Embryonic facial prominence (tissue), 1 donor: ENCODE measurements around the gene MX2.
"Not testable (repeated sequence)": the region's sequence is repeated elsewhere in the genome, so short reads cannot be mapped to it uniquely, and the experiment has no call there.

ENCODE experiments used
- DNase-seq: peaks from one replicate; pipeline ENCODE4 v3.0.0-alpha.2; 2016; ENCODE audit errors: extremely low spot score

The MX2 gene

DNA sequence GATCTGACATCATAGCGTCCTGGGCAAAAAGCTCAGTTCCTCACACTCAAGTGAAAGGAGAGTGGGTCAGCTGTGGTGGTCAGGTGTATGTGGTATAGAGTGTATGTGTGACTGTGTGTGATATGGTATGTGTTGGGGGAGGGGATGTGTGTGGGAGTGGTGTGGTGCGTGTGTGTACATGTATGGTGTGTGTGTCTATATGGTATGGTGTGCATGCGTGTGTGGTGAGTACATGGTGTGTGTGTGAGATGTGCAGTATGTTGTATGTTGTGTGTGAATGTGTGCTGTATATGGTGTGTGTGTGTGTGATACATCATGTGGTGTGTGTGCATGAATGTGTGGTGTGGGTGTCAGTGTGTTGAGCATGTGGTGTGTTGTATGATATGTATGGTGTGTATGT, 24.3 kb upstream of the MX2 start:
- no peak for DNase-seq

DNA sequence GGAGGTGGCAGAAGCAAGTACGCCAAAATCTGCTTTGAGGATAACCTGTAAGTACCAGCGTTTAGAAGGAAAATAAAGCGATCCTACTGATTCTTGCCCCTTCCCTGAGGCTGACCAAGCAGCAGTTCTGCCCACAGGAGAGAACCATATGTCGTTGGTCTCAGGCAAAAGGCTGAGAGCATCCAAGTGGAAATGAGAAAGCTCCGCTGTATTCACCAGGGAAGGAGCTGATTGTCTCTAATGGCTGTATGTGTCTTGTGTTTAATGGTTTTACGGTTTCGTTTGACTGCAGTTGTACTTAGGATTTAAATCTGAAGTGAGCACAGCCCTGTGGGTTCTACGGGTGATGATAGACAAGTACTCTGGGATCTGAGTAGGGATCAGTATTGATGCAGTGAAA, 23.4 kb upstream of the MX2 start:
- no peak for DNase-seq

DNA sequence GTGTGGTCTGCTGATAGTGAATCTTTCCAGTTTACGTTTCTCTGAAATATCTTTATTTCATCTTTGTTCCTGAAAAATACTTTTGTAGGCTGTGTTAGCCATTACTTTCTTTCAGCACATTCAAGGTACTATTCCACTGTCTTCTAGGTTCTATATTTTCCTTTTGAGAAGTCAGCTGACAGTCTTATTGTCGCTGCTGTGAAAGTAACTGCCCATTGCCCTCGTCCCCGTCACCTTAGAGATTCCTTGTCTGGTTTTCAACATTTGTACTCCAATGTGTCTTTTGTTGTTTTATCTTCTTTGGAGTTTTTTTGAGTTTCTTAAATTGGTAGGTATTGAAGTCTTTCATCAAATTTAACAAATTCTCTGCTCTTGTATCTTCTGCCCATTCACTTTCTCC, 19.8 kb upstream of the MX2 start:
- DNase-seq, result no peak

DNA sequence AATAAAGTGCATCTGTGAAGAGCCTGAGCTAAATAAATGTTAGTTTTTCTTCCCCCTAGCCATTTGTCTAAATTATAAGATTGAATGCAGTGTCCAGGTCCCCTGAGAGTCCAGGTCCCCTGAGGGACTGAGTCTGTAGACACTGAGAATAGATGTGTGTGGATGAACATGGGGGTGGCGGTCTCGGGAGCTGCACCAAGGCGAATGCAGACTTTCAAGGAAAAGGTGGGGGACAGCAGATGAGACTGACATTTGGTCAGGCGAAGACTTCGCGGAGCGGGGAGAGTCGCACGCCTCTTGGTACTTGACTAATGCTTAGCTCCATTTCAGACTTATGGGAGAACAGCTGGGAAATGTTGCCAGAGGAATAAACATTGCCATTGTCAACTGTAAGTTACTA, 17.7 kb upstream of the MX2 start:
- DNase-seq, result no peak

DNA sequence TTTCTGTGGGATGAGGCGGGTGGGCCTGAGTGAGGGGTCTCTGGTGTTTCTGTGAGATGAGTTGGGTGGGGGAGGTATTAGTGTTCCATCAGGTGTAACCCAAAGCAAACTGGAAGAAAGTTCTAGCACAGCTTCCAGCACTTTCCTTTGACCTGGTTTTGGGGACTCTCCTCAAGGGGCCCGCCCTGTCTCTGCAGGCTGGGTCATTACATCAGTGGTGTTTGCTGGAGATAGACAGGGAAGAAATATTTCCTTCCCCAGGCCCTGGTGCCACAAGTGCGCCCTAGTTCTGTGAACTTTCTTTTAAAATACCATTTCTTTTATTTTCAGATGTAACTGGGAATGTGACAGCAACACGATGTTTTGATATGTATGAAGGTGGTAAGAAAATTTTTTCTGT, 16.5 kb upstream of the MX2 start:
- no peak for DNase-seq

DNA sequence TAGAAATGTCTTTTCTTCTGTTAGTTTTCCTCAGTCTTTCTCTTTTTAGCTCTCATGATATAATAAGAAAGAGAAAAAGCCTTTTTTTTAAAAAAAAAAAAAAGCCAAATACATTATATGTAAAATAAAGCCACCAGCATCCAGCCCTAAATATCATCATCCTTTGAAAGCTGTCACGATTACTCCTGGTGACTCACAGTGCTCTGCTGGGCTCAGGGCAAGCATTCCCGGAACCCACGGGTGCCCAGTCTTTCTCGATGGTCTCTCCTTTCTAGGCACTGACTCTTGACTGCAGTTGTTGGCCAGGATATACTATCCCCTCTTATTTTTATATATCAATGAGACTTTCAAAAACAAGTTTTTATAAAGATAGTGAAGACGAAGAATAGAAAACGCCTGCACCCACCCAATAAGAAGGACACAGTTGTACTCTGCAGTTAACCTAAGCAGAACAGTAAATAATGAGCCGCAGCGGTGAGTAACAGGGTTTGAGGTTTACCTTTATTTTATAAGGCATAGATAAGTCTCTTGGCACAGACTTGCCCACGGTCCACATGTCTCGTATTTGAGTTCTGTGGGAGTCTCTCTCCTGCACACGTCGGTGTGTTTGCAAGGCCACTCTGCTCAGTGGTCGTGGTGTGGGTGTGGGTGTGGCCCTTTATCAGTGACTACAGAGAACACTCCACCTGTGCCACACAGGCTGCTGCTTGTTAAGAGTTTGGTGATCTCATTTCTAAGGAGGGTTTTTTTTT, 15.7 kb upstream of the MX2 start:
- no peak for DNase-seq

DNA sequence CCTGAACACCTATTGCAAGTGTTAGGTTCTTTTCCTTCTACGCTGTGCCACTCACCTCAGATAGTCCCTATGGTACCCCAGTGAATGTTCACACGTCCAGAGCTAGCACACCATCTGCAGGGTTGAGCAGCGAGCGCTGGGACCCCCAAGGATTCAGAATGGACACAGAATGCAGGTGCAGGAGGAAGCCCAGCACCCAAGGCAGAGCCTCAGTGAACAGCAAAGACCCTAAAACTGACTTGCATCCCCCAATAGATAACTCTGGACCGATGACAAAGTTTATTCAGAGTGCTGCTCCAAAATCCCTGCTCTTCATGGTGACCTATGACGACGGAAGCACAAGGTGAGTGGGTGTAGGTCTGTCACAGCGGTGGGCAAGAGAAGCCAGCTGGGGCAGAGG, 15.1 kb upstream of the MX2 start:
- DNase-seq, result no peak

DNA sequence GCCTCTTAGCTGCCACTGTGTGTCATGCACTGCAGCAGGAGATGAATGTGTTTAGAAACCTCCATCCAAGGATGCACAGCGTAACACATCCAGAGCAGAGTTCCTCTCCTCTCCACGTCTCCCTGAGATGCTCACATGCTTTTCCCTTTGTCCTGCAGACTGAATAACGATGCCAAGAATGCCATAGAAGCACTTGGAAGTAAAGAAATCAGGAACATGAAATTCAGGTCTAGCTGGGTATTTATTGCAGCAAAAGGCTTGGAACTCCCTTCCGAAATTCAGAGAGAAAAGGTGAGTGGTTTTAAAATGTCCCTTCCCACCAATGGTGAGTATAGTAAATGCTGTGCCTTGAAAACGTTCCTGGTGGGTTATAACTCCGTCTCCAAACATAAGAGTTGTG, 13.4 kb upstream of the MX2 start:
- DNase-seq, result no peak

DNA sequence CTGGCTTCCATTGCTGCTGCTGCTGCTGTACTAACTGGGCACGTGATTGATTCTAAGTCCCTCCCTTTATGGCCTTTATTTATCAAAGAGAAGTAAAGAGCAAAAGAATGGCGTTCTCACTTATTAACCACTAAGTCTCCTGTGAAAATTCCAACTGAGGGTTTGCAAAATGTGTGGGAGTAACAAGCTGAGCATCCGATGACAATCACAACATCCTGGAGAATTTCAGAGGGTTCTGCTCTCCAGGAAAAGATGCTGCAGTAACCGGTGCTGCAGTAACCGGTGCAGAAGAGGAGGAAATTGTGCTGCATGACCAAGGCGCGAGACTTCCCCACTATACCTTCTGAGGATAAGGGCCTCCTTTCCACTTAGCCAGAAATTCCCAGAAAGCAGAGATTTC, 12.7 kb upstream of the MX2 start:
- DNase-seq, result no peak

DNA sequence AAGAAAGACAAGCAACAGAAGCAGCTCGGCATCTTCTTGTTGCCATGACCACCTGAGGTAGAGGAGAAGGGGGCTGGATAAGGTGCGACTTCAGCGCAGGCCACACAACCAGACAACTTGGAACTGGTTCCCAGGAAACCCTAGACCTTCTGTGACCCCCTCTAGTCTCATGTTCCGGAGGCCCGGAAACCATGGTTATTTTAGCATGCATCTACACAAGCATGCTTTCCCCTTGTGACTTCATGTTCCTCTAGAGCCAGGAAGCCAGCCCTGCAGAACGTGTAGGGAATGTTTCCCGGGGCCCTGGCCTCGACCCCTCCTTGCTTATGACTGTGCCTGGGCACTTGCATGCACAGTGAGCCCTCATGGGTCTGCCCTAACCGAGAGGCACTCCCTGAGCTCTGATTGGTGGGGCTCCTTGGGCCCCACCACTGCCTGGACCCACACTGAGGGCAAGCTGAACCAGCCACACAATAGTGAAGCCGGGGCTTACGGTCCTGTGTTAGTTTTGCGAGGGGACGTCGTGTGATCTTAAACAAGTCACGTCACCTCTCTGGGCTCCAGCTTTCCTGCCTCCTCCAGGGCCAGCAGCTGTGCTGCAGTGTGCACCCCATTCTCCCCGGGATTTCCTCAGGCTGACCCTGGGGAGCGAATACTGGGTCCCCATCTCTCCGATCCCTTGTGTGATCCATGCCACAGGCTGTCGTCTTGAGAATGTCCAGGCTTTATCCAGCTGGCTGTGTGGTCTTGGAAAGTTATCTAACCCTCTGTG, 12.0 kb upstream of the MX2 start:
- no peak for DNase-seq

DNA sequence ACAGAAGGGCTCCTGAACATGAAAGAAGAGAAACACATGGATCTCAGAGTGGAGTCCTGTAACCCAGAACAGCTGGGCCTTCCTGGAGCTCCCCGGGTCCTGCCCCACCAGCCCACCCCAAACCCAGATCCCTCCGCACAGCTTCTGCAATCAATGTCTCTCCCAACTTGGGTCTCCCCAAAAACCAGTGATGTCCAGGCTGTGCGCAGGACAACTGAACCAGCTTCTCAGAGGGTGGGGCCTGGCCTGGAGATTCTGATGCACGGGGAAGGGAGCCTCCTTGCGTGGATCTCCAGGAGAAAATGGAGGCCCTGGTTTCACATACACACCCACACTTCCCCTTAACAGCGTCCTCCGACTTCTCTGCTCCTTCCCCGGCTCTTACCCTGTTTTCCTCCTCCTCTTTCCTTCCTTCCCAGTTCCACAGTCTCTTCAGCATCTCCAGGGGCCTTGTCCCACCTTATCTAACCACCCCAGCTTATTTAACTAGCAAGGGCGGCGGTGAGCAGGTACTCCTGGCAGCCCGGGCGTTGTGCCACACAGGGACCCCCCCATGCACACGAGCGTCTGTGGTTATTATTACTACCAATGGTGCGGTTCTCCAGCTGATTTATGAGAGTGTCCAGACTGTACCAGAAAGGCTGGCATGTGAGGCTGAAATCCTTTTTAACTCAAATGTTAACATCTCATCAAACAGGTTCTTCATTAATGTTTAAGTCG, 11.2 kb upstream of the MX2 start:
- DNase-seq, result no peak

DNA sequence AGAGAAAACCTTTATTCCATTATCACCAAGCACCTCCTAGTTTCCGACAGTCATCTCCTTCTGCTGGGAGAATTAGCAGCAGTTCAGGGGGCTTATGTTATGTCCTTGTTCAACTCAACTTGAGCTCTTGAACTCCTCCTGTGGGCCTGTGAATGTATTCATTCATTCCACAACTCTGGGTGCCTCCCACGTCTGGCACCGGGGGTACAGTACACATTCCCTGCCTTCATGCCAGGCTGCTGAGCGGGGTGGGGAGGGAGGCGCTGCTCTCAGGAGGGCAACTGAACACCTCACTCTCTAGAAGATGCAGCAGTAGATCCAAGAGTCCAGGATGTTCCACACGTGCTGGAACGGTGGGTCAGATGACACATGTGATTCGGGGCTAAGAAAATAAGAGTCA, 4.3 kb upstream of the MX2 start:
- DNase-seq, result no peak

DNA sequence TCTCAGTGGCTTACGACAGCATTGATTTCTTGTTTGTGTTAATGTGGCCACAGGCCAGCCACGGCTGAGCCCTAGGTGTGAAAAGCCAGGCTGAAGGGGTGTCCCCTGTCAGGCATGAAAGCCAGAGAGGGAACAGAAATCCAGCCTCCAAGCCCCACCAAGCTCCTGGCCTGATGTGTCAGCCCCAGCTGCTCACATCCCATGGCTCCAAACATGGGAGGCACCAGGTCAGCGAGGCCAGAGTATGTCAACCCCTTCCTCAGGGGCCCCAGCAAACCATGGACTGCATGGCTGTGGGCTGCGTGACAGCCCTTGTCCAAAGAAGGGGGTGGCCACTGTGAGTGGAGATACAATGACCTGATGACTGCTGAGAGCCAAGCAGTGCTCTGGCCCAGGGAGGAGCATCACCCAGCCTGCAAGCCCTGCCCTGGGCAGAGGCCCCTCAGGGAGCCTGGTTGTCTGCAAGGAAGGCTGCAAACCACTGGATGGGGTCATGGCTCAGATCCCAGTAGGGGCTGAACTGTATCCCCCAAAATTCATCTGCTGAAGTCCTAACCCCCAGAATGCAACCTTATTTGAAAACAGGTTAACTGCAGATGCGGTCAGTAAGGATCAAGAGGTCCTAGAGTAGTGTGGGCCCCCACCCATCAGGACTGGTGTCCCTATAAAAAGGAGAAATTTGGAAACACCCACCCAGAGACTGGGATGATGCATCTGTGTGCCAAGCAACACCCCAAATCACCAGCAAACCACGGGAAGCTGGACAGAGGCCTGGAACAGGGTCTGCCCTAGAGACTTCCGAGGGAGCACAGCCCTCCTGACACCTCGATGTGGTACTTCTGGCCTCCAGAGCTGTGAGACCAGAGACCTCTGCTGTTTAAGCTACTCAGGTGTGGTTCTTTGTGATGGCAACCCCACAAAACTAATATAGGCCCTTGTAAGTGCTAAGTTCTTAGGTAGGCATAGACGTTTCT, 3.3 kb upstream of the MX2 start:
- no peak for DNase-seq

DNA sequence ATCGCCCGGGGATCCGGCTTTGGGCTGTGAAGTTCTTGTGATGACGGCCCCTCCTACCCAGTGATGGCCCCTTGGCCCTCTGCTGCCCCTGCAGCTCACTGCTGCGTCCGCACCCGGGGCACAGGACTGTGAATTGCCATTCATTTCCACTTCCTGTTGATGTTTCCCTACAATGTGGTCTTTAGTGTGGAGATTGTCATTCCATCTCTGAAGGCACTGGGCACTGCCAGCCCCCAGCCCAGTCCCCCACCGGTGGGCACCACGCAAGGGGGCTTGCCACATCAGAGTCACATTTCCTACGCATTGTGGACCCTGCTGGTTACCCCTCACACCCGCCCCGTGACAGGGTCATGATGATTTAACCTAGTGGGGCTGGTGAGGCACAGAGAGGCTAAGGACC, 2.5 kb upstream of the MX2 start:
- no peak for DNase-seq

DNA sequence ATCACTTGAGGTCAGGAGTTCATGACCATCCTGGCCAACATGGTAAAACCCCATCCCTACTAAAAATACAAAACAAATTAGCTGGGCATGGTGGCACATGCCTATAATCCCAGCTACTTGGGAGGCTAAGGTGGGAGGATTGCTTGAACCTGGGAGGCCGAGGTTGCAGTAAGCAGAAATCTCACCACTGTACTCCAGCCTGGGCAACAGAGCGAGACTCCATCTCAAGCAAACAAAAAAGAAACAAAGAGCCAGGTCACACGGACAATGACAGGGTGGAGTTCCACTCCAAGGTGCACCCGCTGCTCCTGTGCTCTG, 2.1 kb upstream of the MX2 start:
- DNase-seq, result not testable (repeated sequence)

DNA sequence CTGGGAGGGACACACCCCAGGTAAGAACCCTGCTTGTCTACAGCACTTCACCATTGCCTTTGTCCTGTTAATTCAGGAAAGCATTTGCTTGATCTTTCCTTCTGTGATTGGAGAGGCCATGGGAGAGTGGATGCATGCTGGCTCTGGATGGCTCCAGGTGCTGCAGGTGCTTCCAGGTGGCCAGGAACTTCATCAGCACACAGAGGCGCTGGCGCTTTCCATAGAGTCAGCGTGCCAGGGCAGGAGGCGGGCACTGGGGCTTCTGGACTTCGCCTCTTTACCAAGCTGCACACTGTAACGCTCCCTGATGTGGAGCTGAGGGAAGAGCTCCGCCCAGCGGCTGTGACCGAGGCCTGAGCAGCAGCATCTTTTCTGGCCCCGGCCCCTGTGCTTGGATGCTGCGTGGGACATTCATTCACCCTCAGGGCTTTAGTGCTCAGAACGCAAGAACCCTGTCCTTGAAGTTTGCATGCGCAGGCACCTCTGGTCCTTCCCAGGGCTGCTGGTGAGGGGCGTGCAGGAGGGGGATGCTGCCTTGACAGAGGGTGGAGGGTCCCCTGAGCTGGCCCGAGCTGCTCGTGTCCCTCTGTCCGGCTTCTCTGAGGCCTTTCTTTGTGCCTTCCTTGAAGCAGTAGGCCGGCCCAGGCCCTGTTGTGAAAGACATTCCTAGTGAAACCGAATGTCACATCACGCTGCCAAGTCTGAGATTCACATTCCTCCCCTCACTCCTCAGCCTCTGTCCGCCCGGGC, 1.6 kb upstream of the MX2 start:
- DNase-seq, result no peak

DNA sequence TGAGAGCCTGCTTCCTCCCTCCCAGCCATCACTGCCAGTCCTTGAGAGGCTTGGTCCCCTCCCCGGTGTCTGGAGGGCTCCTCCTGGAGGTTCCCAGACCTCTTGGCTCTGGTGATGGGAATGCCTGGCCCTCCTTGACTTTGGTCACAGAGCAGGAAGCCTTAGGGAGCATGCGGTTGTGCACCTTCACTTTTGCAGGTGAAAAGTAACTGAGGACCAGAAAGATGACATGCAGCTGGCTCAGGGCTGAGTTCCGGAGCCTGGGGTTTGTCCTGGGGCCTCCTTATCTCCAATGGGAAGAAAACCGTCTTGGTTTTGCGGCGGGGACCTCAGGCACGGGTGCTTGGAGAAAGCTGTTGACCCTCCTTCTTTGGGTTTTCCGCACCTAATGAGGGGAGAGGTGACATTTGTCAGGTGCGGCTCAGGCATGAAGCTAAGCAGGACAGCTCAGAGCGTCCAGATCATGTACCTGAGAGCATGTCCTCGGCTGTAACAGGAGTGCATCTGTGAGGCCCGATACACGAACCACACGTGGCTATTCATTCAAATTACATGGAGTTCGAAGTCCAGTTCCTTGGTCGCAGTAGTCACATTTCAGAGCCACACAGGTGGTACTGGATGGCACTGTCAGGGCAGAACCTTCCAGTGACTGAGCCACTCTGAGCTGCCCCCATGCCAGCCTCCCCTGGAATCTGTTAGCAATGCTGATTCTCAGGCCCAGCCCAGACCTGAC, 608 bp upstream of the MX2 start:
- DNase-seq, result no peak

DNA sequence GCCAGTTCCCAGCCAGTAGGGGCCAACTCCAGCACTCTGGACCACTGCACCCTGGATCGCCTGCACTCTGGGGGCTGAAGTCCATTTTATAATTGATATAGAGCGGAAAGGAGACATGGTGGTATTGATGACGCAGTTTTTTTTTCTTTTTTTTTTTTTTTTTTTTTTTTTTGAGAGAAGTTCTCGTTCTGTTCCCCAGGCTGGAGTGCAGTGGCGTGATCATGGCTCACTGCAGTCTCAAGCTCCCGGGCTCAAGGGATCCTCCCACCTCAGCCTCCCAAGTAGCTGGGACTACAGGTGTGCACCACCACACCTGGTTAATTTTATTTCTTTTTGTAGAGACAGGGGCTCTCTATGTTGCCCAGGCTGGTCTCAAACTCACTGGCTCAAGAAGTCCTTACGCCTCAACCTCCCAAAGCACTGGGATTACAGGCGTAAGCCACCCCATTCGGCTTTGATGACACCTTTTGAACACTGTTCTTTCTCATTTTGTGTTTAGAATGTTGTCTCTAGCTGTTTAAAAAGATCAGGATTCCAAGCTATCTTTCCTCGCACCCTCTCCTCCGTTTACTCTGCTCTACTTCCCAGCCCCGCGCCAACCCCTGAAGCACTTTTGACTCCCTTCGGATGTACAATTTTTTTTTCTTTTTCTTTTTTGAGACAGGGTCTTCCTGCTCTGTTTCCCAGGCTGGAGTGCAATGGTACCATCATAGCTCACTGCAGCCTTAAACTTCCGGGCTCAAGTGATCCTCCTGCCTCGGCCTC, 960 bp downstream of the MX2 start:
- DNase-seq, result no peak

DNA sequence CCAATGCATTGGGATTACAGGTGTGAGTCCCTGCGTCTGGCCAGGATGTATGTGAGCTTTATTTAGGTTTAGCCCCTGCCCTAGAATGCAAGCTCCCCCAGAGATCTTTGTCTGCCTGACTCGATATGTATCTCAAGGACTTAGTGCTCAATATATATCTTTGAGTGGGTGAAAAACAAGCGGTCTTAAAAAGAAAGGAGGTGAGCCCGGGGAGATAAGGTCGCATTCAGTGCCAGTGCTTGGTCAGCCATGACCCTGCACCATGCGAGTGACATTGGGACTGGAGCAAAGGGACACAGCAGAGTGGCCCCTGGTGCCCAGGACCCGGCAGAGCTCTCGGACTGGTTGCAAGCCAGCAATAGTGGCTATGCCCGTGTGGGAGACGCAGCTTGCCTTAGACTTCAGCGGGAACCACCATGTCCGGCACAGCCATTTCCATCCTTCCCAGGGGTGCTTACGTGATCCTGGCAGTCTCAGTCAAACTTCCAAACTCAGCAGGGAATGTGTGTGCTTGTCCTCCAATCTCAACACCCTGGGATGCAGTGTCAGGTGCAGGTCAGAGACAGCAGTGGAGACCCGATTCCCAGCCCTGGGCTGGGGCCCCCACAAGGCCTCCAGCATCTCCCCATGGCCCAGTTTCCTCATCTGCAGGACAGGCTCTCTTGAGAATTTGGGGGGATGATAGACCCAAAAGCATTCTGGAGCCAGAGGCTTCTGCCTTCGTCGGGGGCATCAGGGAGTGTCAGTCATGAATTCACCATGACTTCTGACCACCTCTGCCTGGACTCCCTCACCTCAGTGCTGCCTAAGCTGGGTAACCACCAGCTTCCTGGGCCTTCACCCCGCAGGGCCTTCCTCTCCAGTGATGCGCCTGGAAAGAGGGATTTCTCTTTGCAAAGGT, 1.8 kb downstream of the MX2 start:
- DNase-seq, result no peak
